Muscle of leg (tissue), 11 donors: ENCODE measurements around the gene APP. TPM values are rescaled to one million over a fixed set of nuclear protein-coding genes. Genes with fewer than 3 reads are reported as not detected.

Source experiments
- DNase-seq: peaks from one replicate; pipeline ENCODE4 v3.0.0; 2013
- H3K27ac ChIP-seq: one replicate; pipeline ENCODE4 v1.5.1; 2013; ENCODE audit warnings: mild to moderate bottlenecking, low read length, control low read depth
- H3K27me3 ChIP-seq: one replicate; pipeline ENCODE4 v1.6.1; 2013; ENCODE audit warnings: low read length; ENCODE audit not compliant: control insufficient read depth, insufficient read depth
- H3K36me3 ChIP-seq: one replicate; pipeline ENCODE4 v1.6.1; 2013; ENCODE audit warnings: low read length; ENCODE audit not compliant: control insufficient read depth, insufficient read depth
- H3K4me1 ChIP-seq: one replicate; pipeline ENCODE4 v1.6.1; 2013; ENCODE audit warnings: low read length; ENCODE audit not compliant: control insufficient read depth, insufficient read depth
- H3K4me3 ChIP-seq: one replicate; pipeline ENCODE4 v1.5.1; 2013; ENCODE audit warnings: low read length, control low read depth
- H3K9me3 ChIP-seq: replicated peaks from 2 replicates; pipeline ENCODE4 v1.6.1; 2013; ENCODE audit warnings: low read depth, low read length; ENCODE audit not compliant: control insufficient read depth
- WGBS: methylation state at CpG from one replicate; pipeline ENCODE4 v1.1.5; 2013; ENCODE audit warnings: missing lambda C conversion rate; ENCODE audit not compliant: insufficient coverage; 5-methylcytosine and 5-hydroxymethylcytosine counted together
- polyA plus RNA-seq, 8 donors: library from polyadenylated mRNA; unstranded; fragments of 120-200 nt; gene quantifications; one replicate each; pipeline versions ENCODE4 v1.2.1 to v1.2.3, GENCODE V29; 2013; ENCODE audit warnings: inconsistent platforms in 1 of 8, low replicate concordance in 1 of 8; ENCODE audit not compliant: insufficient read length in 8 of 8, insufficient read depth in 1 of 8
- total RNA-seq: library from RNA; stranded (reverse); fragments of 120-200 nt; gene quantifications from one replicate; pipeline ENCODE4 v1.2.4, GENCODE V29; 2013

Gene APP
- total and polyA plus RNA-seq, 9 donors = 154 to 476 (median 322) TPM

GRCh38 chr21:25942135-25942534 lies 228.4 kb downstream of the APP start:
- H3K4me3 ChIP-seq = no peak overlapping the region
- H3K27ac ChIP-seq = no peak overlapping the region
- no peaks in the 10 kb centered on the region for H3K27me3 ChIP-seq
- peaks cover 5% of the 10 kb centered on the region for H3K9me3 ChIP-seq
- DNase-seq = no peak
- H3K36me3 ChIP-seq = no peaks in the 10 kb centered on the region
- 71% methylated on average over 3 of the region's 9 CpGs for WGBS
- H3K4me1 ChIP-seq = no peaks in the 10 kb centered on the region

GRCh38 chr21:25939396-25939761 lies 231.2 kb downstream of the APP start:
- Histone ChIP-seq H3K27me3 (no peaks in the 10 kb centered on the region), H3K4me1 (peaks cover 4% of the 10 kb centered on the region), H3K4me3 (no peak overlapping the region), H3K36me3 (no peaks in the 10 kb centered on the region), H3K27ac (no peak overlapping the region), H3K9me3 (no peaks in the 10 kb centered on the region)
- WGBS = no CpG with 5 or more reads among the region's 1 CpG
- no peak for DNase-seq

- DNase-seq = no peak
- Histone ChIP-seq H3K4me3 (no peak overlapping the region), H3K27me3 (no peaks in the 10 kb centered on the region), H3K9me3 (no peaks in the 10 kb centered on the region), H3K4me1 (peaks cover 4% of the 10 kb centered on the region), H3K36me3 (no peaks in the 10 kb centered on the region), H3K27ac (no peak overlapping the region)
- WGBS = 62% methylated on average over 9 of the region's 10 CpGs
Measured at GRCh38 chr21:25938658-25939395, 231.7 kb downstream of the APP start.

- Histone ChIP-seq H3K4me1 (peaks cover 4% of the 10 kb centered on the region), H3K4me3 (no peak overlapping the region), H3K27me3 (no peaks in the 10 kb centered on the region), H3K9me3 (no peaks in the 10 kb centered on the region), H3K27ac (no peak overlapping the region), H3K36me3 (no peaks in the 10 kb centered on the region)
- WGBS = no CpG with 5 or more reads among the region's 2 CpGs
- no peak for DNase-seq
Measured at GRCh38 chr21:25936776-25937175, 233.8 kb downstream of the APP start.

GRCh38 chr21:25934771-25935224 lies 235.8 kb downstream of the APP start:
- H3K4me1 ChIP-seq = peaks cover 8% of the 10 kb centered on the region

GRCh38 chr21:25934130-25934529 lies 236.4 kb downstream of the APP start:
- no peaks in the 10 kb centered on the region for H3K27me3 ChIP-seq
- no peak for DNase-seq
- H3K9me3 ChIP-seq = no peaks in the 10 kb centered on the region
- H3K4me3 ChIP-seq = no peak overlapping the region
- H3K27ac ChIP-seq = no peak overlapping the region
- H3K36me3 ChIP-seq = no peaks in the 10 kb centered on the region
- 93% methylated on average over 3 of the region's 6 CpGs for WGBS
- peaks cover 9% of the 10 kb centered on the region for H3K4me1 ChIP-seq

More at GRCh38 chr21:25934771-25935224, 235.8 kb downstream of the APP start:
- Histone ChIP-seq H3K4me3 (no peak overlapping the region), H3K36me3 (no peaks in the 10 kb centered on the region), H3K27ac (peak overlapping the region; percentile 60), H3K27me3 (no peaks in the 10 kb centered on the region), H3K9me3 (no peaks in the 10 kb centered on the region)
- peak; percentile 82 for DNase-seq
- WGBS = 19% methylated on average over 2 of the region's 4 CpGs

GRCh38 chr21:25931765-25932164 lies 238.8 kb downstream of the APP start:
- DNase-seq = peak; percentile 70
- H3K4me3 ChIP-seq = no peak overlapping the region
- peaks cover 9% of the 10 kb centered on the region for H3K4me1 ChIP-seq
- H3K36me3 ChIP-seq = no peaks in the 10 kb centered on the region
- H3K27ac ChIP-seq = no peak overlapping the region
- H3K9me3 ChIP-seq = no peaks in the 10 kb centered on the region
- H3K27me3 ChIP-seq = no peaks in the 10 kb centered on the region
- WGBS = no CpG with 5 or more reads among the region's 3 CpGs

- 75% methylated on average over 6 of the region's 9 CpGs for WGBS
- Histone ChIP-seq H3K4me3 (no peak overlapping the region), H3K4me1 (peaks cover 9% of the 10 kb centered on the region), H3K9me3 (no peaks in the 10 kb centered on the region), H3K27me3 (no peaks in the 10 kb centered on the region), H3K36me3 (no peaks in the 10 kb centered on the region), H3K27ac (no peak overlapping the region)
- no peak for DNase-seq
Measured at GRCh38 chr21:25929856-25930520, 240.6 kb downstream of the APP start.

- H3K27me3 ChIP-seq = no peaks in the 10 kb centered on the region
- WGBS = no CpG with 5 or more reads among the region's 6 CpGs
- no peaks in the 10 kb centered on the region for H3K9me3 ChIP-seq
- no peaks in the 10 kb centered on the region for H3K36me3 ChIP-seq
- DNase-seq = no peak
- H3K27ac ChIP-seq = no peak overlapping the region
- no peak overlapping the region for H3K4me3 ChIP-seq
- peaks cover 5% of the 10 kb centered on the region for H3K4me1 ChIP-seq
Measured at GRCh38 chr21:25927195-25927880, 243.2 kb downstream of the APP start.

GRCh38 chr21:25925936-25926335 lies 244.6 kb downstream of the APP start:
- DNase-seq = peak; percentile 45
- no CpG with 5 or more reads among the region's 2 CpGs for WGBS
- H3K9me3 ChIP-seq = no peaks in the 10 kb centered on the region
- peak overlapping the region; percentile 69 for H3K27ac ChIP-seq
- H3K4me1 ChIP-seq = peaks cover 5% of the 10 kb centered on the region
- H3K27me3 ChIP-seq = no peaks in the 10 kb centered on the region
- no peak overlapping the region for H3K4me3 ChIP-seq
- no peaks in the 10 kb centered on the region for H3K36me3 ChIP-seq
